ENCODE measurements around the gene OLA1. TPM values are rescaled to one million over a fixed set of nuclear protein-coding genes. Genes with fewer than 3 reads are reported as not detected.

Gene OLA1
- total RNA-seq, 1 experiment from 2014 or later, result 120 TPM

DNA sequence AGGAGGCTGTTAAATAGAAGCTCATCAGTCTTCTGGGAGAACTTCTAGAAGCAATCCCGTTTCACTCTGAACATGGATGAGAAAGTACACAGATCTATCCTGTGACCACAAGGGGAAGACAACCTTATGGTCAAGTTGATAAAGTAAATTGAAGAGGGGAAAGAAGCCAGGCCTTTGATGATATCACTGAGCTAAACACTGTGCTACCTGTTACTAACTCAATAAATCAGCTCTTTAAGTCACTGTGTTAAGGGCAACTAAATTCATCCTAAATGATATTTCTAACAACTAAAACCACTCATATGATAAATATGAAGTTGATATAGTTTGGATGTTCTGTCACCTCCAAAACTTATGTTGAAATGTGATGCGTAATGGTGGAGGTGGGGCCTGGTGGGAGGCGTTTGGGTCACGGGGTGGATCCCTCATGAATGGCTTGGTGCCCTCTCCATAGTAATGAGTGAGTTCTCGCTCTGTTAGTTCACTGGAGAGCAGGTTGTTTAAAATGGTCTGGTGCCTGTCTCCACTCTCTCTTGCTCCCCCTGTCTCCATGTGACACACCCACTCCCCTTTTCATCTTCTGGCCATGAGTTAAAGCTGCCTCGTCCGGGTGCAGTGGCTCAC lies 23.6 kb downstream of the OLA1 start:
- DNase-seq (ENCODE audit: low read depth), result no peak

DNA sequence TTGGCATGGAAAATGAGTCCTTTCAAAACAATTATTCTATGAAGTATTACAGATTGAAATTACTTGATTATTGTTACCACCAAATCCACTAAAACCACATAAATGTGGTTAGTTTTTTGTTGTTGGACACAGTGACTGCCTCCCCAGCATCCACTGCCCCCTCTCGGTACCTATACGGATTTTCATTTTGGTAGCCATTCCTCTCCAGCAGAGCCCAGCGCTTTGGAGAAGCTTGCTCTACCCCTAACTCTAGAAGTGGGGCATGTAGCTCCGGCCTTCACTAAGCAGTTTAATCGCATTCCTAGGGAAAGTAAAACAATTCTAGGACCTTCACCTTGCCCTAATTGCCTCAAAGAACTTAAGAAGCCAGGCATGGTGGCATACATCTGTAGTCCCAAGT lies 24.2 kb downstream of the OLA1 start:
- DNase-seq (ENCODE audit: low read depth), result no peak

DNA sequence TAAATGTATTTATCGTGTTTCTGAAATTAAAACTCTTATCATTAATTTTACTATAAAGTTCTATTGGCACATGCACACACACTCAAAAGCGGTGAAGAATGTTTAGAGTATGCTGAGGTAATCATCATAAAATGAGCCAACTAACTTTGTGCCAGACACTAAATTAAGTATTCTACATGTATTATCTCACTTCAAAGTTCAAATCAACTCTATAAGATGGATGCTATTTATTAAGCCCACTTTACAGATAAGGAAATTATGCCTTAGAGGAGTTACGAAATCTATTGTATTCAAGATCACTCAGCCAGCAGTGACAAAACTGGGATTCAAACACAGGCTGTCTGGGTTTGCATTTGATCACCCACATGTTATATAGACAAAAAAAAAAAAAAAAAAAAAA lies 24.9 kb downstream of the OLA1 start:
- DNase-seq (ENCODE audit: low read depth), result no peak

DNA sequence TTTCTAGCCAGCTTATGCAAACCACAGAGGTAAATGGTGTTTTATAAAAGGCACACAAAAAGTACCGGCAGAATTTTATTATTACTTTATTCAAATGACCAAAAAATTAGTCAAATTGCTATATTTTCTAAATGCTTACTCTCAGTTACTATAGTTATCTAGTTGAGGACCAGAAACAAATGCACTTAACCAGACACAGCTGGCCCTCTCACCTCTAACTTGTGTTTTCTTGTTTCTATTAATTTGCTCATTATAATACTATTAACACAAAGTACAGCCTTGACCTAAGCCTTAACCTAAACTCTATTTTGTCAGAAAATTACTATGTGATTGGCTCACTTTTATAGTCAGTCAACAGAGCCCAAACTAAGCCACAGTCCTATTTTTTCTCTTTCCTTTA lies 26.2 kb downstream of the OLA1 start:
- DNase-seq (ENCODE audit: low read depth), result no peak

DNA sequence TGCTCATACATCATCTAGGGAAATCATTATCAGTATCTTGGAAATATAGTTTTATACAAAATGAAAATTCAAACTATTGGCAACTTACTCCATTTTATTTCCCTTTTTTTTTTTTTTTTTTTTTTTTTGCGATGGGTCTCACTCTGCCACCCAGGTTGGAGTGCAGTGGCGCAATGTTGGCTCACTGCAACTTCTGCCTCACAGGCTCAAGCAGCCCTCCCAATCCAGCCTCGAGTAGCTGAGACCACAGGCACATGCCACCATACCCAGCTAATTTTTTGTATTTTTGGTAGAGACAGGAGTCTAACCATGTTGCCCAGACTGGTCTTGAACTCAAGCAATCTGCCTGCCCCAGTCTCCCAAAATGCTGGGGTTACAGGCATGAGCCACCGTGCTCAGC lies 29.0 kb downstream of the OLA1 start:
- DNase-seq (ENCODE audit: low read depth), result no peak

DNA sequence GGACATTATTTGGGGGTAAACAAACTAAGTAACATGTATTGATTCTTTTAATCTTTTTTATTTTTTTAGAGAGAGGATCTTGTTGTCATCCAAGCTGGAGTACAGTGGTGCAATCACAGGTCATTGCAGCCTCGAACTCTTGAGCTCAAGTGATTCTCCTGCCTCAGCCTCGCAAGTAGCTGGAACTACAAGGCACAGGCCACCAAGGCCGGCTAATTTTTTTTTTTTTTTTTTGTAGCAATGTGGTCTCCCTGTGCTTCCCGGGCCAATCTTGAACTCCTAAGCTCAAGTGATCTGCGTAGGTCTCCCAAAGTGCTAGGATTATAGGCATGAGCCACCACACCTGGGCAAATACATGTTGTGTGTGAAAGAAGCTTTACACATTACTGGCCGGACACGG lies 29.6 kb downstream of the OLA1 start:
- no peak for DNase-seq (ENCODE audit: low read depth)

DNA sequence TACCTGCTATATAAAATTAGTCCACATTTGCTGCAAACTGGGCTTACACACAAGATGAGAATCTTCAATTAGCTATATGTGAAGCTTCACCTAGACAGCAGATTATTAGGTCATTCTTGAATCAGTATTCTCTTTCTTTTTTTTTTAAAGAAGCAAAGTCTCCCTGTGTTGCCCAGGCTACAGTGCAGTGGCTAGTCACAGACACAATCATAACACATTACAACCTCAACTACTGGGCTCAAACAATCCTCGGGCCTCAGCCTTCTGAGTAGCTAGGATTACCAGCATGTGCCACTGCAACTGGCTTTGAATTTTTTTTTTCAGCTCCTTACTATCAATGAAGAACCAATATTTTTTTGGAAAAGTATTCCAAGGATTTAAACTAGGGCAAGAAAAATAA lies 30.5 kb downstream of the OLA1 start:
- no peak for DNase-seq (ENCODE audit: low read depth)

DNA sequence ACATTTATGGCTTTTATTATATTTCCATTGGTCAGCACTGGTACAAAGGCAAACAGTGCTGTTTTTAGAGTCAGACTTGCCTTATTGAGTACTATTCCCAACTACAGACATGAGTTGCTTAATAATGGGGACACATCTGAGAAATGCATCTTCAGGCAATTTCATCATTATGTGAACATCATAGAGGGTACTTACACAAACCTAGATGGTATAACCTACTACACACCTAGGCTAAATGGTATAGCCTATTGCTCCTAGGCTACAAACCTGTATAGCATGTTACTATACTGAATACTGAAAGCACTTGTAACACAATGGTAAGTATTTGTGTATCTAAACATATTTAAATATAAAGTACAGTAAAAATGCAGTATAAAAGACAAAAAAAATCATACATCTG lies 36.4 kb downstream of the OLA1 start:
- no peak for DNase-seq (ENCODE audit: low read depth)

DNA sequence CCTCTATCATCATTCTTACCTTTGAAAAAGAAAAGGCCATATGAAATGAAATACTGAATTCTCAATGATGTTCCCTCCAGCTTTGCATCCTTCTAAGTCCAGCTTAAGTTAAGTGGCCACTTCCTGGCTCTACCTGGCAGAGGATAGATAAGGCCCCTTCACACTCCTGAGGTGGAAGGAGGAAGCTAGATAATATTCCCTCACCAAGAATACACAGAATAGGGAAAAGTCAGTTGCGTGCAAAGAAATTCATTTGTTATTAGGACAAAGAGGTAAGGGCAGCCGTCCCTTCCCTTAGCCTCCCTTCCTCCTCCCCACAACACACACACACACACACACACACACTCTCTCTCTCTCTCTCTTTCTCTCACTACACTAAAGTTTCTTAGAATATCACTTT lies 37.5 kb downstream of the OLA1 start:
- no peak for DNase-seq (ENCODE audit: low read depth)

DNA sequence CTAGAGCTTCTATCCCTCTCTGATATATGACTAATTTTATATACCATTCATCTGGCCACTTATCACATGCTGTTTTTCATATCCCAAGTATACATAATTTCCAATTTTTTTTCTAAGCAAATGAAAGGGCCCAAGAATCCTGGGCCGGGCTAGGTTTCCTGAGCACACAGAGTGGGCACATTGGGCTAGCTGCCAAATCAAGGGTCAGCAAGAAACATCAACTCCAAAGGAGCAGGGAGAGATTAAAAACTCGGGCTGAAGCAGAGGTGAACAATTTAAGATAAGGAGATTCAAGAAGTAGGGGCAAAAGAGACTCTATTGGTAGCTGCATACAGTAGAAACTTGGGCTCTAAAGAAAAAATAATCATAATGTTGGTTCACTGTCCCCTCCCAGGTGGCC lies 39.0 kb downstream of the OLA1 start:
- DNase-seq (ENCODE audit: low read depth), result no peak

DNA sequence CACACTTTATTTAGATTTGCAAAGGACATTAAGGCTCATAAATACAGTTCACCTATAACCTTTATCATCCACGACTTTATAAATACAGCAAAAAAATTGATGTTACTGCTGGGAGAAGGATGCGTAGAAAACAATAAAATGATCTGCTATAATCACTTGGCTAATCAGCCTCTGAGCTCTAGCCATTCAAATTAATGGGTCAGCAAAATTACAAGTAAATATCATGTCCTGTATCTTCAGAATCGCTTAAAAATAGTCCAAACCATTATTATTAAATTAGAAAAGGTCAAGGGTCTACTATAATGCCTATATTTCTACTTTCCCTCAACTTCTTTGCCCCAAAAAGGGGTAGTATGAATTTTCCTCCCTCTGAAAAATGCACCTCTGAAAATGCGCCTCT lies 40.3 kb downstream of the OLA1 start:
- no peak for DNase-seq (ENCODE audit: low read depth)

DNA sequence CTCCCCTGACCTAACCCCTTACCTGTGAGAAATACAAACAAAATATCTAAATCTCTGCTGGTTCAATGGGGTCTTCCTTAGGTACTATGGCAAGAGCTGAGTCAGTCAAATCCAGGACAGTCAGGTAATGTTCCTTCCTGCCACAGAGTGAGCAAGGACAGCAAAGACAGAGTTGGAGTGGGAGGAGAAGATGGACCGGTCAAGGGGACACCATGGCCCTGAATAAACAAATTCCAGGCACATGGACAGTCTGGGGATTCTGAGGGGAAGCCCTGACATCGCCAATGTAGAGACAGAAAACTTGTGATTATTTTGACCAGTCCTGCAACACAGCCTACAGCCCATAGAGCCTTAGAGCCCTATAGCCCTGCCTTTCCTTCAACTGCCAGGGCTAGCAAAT lies 42.8 kb downstream of the OLA1 start:
- no peak for DNase-seq (ENCODE audit: low read depth)

DNA sequence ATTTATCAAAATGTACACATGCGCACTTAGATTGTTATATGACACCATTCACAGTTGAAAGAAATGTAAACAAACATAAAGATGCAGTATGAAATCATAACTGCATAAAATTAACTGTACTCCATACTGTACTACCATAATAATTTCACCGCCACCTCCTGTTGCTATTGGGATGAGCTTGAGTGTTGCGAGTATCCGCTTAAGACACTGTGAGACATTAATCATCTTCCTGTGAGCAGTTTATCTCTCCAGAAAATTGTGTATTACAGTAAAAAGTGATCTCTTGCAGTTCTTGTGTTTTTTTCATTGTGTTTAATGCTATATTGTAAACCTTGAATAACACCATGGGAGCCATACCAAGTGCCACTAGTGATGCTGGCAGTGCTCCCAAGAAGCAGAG lies 46.1 kb downstream of the OLA1 start:
- no peak for DNase-seq (ENCODE audit: low read depth)

DNA sequence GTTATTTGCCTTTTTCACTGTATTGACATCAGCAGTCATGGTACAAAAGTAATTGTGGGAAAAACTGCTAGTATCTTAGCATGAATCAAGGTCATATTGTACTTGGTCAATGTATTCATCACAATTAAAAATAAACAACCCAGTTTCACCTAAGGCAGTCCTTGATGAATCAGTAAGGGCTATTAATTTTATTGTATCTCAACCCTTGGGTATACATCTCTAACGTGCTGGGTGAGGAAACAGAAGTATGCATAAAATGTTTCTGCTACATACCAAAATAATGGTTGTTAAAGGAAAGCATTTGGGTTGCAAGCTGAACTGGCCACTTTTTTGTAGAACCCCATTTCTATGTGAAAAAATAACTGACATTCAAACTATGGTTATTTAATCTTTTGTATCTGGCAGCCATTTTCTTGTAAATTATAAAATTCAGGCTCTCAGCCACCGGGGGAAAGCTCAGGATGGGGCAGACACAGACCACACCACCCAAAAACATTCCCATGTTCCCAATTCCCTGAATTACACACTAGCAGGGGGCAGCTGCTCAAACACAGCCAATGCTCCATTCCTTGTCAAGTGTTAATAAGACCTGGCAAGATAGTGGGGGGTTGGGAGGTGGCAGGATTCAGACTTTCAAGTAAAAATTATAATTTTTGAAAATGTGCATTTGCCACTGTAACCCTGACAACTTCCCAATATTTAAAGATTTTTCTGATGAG lies 49.3 kb downstream of the OLA1 start:
- DNase-seq (ENCODE audit: low read depth), result no peak

DNA sequence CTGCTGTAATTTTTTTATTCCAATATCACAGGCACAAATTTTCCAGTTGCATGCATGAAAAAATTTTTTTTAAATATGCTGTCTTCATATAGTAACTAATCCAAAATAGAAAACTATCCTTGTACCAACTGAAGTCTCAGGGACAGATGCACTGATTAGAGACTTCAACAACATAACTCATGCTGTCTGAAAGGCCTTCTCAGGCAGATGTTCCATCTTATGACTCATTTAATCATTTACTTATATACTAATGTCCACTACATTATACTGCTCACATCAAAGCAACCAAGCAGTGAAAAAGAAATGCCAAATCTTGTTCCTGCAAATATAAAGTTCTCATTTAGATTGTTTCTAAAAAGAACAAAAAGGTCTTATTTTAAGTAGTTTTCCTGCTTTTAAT lies 53.1 kb downstream of the OLA1 start:
- DNase-seq (ENCODE audit: low read depth), result no peak

DNA sequence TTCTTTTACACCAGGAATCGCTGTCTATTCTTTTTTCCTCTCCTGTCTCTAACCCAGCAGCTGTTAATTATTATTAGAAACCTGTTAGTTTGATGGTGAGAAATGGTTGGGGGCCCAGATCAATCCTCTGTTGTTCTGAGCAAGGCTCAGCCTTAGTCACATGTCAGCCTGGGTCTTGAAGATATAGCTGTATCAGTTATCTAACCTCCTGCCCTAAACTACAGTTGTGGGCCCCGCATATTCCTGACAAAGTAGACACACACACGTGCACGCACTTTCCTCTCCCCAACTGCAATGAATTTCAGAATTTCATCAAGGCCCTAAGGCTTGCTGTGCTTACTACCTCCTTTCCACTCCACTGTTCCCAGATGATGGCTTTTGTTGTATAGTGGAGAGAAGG lies 54.6 kb downstream of the OLA1 start:
- no peak for DNase-seq (ENCODE audit: low read depth)

DNA sequence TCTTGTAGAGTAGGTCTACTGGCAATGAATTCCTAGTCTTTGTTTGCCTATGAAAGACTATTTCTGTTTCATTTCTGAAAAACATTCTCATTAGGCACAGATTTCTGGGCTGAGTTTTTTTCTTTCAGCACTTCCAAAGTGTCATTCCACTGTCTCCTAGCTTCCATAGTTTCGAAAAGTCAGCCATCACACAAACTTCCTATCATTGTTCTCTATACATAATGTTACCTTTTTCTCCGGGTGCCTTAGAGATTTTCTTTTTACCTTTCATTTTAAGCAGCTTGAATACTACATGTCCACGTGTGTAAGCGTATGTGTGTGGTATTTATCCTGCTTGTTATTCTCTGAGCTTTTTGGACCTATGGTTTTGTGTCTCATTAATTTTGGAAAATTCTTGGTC lies 55.7 kb downstream of the OLA1 start:
- no peak for DNase-seq (ENCODE audit: low read depth)

DNA sequence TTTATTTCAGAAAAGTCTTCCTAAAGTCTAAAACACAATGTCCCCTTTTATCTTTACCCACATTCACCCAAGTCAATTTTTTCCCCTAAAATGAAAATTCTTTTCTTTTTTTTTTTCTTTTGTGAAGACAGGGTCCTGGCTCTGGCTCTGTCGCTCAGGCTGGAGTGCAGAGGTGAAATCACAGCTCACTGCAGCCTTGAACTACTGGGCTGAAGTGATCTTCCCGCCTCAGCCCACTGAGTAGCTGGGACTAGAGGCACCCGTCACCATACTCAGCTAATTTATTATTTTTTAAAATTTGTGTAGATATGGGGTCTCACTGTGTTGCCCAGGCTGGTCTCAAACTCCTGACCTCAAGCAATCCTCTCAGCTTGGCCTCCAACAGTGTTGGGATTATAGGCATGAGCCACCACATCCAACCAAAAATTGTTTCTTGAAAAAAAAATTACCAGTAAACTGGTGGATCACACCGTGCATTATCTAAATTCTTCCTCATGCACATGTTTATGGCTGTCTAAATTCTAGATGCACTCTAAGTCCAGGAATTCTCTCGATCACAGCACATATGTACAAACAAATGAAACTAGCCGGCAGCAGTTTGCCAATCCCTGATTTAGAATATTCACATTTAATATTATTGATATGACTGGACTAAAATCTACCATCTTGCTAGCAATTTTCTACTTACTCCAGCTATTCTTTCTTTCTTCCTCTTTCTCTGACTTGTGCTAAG lies 56.8 kb downstream of the OLA1 start:
- DNase-seq (ENCODE audit: low read depth), result no peak

DNA sequence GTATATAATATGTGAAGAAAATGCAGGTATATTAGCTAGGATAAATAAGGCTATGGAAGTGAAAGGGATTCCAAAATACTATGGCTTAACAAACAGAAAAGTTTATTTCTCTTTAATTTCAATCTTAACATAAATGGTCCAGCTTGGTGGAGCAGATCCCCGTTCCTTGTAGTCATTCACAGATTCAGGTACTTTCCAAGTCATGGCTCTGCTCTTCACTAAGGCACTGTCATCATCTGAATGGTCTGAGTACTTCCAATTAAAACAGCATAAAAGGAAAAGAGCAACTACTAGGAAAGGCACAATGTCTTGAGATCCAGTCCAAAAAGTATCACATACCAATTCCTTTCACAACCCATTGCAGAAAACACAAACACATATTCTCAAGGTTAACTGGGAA lies 63.4 kb downstream of the OLA1 start:
- DNase-seq (ENCODE audit: low read depth), result no peak

DNA sequence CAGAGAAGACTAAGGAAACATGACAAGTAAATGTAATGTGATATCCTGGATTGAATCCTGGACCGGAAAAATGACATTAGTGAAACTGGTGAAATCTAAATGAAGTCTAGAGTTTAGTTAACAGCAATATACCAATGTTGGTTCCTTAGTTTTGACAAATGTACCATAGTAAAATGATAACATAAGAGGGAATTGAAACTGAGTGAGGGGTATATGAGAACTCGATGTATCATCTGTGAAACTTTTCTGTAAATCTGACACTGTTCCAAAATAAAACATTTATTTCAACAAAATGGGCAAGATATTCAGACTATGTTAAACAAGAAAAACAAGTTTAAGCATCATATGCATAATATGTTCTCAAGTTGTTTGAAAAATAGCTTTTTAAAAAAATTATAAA lies 63.8 kb downstream of the OLA1 start:
- no peak for DNase-seq (ENCODE audit: low read depth)

DNA sequence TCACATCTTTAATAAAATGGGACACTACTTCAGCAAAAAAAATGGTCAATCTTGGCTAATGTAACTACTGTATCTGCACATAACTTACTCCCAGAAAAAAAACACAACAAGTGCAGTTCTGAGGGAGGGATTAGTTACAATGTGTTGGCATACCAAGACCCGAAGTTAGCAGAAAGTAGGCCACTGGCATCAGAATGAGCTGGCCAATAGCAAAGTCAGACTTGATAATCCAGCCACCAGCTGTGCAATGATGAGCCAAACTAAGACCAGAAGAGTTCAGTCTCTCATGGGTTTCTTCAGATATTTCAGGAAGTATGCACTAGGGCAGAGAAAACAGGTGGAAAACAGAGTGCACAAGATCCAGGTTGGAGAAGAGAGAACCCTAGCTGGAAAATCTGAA lies 65.3 kb downstream of the OLA1 start:
- DNase-seq (ENCODE audit: low read depth), result no peak

DNA sequence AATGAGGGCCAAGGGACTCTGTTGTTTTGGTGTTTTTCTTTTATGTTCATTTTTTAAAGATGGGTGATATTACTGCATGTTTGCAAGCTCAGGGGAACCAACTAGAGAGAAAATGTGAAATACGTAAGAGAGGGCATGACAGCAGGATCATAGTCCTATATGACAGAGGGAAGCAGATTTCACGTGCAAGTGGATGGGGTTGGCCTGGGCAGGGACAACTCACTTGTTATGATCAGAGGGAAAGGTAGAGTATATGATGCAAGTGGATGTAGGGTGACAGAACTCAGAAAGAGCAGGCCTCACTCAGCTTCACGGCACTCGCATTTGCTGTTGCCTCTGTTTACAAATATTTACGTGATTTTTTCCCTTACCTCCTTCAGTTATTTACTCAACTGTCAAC lies 67.0 kb downstream of the OLA1 start:
- no peak for DNase-seq (ENCODE audit: low read depth)

DNA sequence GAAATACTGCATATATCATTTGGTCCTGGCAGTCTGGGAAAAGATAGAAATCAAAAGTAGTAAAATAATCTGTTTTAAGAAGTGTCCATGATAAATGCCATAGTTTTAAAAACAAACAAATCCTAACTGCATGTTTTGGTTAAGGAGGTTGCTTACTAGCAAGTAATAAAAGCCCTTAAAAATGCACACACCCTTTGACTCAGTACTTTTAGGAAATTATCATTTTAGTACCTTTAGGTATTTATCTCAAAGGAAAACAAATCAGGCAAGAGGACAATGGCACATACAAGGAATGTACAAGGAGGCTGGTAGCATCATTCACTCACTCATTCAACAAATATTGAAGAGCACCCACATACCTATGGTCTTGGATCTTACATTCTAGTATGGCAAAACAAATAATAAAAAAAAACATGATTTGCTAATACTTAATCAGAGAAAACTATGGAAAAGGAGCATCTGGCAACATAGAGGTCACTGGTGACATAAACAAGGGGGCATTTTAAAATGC lies 67.6 kb downstream of the OLA1 start:
- no peak for DNase-seq (ENCODE audit: low read depth)
